ENCODE measurements around the gene TIMELESS. TPM values are rescaled to one million over a fixed set of nuclear protein-coding genes. Genes with fewer than 3 reads are reported as not detected.
"Not testable (repeated sequence)": the region's sequence is repeated elsewhere in the genome, so short reads cannot be mapped to it uniquely, and the experiment has no call there.

Gene TIMELESS
- 15.9 and 16.2 TPM in 2 replicates for total RNA-seq
- long read RNA-seq, full-length matches to known transcripts: 39 of 78 reads
- long read RNA-seq, partial matches to known transcripts: 19 of 78 reads
- long read RNA-seq, other reads (novel, unspliced or antisense): 20 of 78 reads

- TF ChIP-seq CTCF (IDR thresholded peaks at IDR 0.05): no peak
- peak; percentile 96 for DNase-seq (ENCODE audit: extremely low spot score, unreplicated experiment)
- H3K27me3 Mint-ChIP-seq (ENCODE audit: unreplicated experiment): peaks cover 4% of the 10 kb centered on the region
- H3K27ac Mint-ChIP-seq (ENCODE audit: unreplicated experiment): peak within 1 kb of the TSS; percentile 98
- no peaks in the 10 kb centered on the region for H3K36me3 Mint-ChIP-seq (ENCODE audit: unreplicated experiment)
- no peaks in the 10 kb centered on the region for H3K9me3 Mint-ChIP-seq (ENCODE audit: unreplicated experiment)
- peaks cover 18% of the 10 kb centered on the region for H3K4me1 Mint-ChIP-seq (ENCODE audit: unreplicated experiment)
- H3K4me3 Mint-ChIP-seq (ENCODE audit: unreplicated experiment): peak within 1 kb of the TSS; percentile 93
Measured at GRCh38 chr12:56448860-56449621, at the start of gene TIMELESS. TSS of gene TIMELESS (minus strand) at chr12:56449426. CDS start at chr12:56434170, 15,256 bp downstream.

- H3K4me1 Mint-ChIP-seq (ENCODE audit: unreplicated experiment); H3K4me3 Mint-ChIP-seq (ENCODE audit: unreplicated experiment): not testable (repeated sequence)
Measured at GRCh38 chr12:56498126-56498902, 49.1 kb upstream of the TIMELESS start.

GRCh38 chr12:56496704-56497103 is 47.5 kb upstream of the TIMELESS start:
- H3K27ac Mint-ChIP-seq (ENCODE audit: unreplicated experiment); H3K4me3 Mint-ChIP-seq (ENCODE audit: unreplicated experiment); H3K36me3 Mint-ChIP-seq (ENCODE audit: unreplicated experiment); H3K27me3 Mint-ChIP-seq (ENCODE audit: unreplicated experiment); H3K4me1 Mint-ChIP-seq (ENCODE audit: unreplicated experiment); H3K9me3 Mint-ChIP-seq (ENCODE audit: unreplicated experiment): not testable (repeated sequence)
- DNase-seq (ENCODE audit: extremely low spot score, unreplicated experiment): peak; percentile 88
- peak; percentile 53 for TF ChIP-seq CTCF (IDR thresholded peaks at IDR 0.05)

More at GRCh38 chr12:56498126-56498902, 49.1 kb upstream of the TIMELESS start:
- not testable (repeated sequence) for H3K27ac Mint-ChIP-seq (ENCODE audit: unreplicated experiment); H3K36me3 Mint-ChIP-seq (ENCODE audit: unreplicated experiment); H3K27me3 Mint-ChIP-seq (ENCODE audit: unreplicated experiment); H3K9me3 Mint-ChIP-seq (ENCODE audit: unreplicated experiment); DNase-seq (ENCODE audit: extremely low spot score, unreplicated experiment)

- H3K27me3 Mint-ChIP-seq (ENCODE audit: unreplicated experiment): peaks cover 25% of the 10 kb centered on the region
- not testable (repeated sequence) for DNase-seq (ENCODE audit: extremely low spot score, unreplicated experiment); H3K36me3 Mint-ChIP-seq (ENCODE audit: unreplicated experiment); H3K27ac Mint-ChIP-seq (ENCODE audit: unreplicated experiment); H3K9me3 Mint-ChIP-seq (ENCODE audit: unreplicated experiment); H3K4me1 Mint-ChIP-seq (ENCODE audit: unreplicated experiment); H3K4me3 Mint-ChIP-seq (ENCODE audit: unreplicated experiment)
Measured at GRCh38 chr12:56494481-56494880, 45.3 kb upstream of the TIMELESS start.

- H3K36me3 Mint-ChIP-seq (ENCODE audit: unreplicated experiment); DNase-seq (ENCODE audit: extremely low spot score, unreplicated experiment); H3K9me3 Mint-ChIP-seq (ENCODE audit: unreplicated experiment); H3K4me3 Mint-ChIP-seq (ENCODE audit: unreplicated experiment); H3K27ac Mint-ChIP-seq (ENCODE audit: unreplicated experiment); H3K4me1 Mint-ChIP-seq (ENCODE audit: unreplicated experiment): not testable (repeated sequence)
- peaks cover 29% of the 10 kb centered on the region for H3K27me3 Mint-ChIP-seq (ENCODE audit: unreplicated experiment)
Measured at GRCh38 chr12:56494106-56494415, 44.8 kb upstream of the TIMELESS start.

GRCh38 chr12:56493409-56494105 is 44.3 kb upstream of the TIMELESS start:
- DNase-seq (ENCODE audit: extremely low spot score, unreplicated experiment); H3K4me1 Mint-ChIP-seq (ENCODE audit: unreplicated experiment); H3K9me3 Mint-ChIP-seq (ENCODE audit: unreplicated experiment); H3K4me3 Mint-ChIP-seq (ENCODE audit: unreplicated experiment); H3K36me3 Mint-ChIP-seq (ENCODE audit: unreplicated experiment); H3K27ac Mint-ChIP-seq (ENCODE audit: unreplicated experiment): not testable (repeated sequence)
- H3K27me3 Mint-ChIP-seq (ENCODE audit: unreplicated experiment): peaks cover 32% of the 10 kb centered on the region

Measured in osteocyte (in vitro differentiated cells).